GM12878 (cell line): ENCODE data around the gene SLC6A8. TPM values are rescaled to one million over a fixed set of nuclear protein-coding genes. Genes with fewer than 3 reads are reported as not detected.

Experiments
- ATAC-seq: fragments of 200-7000 bp; cut with Tn5 transposase; 3 replicates; pipeline ENCODE4 v1.9.1; 2020; ENCODE audit warnings: mild to moderate bottlenecking, moderate library complexity
- BruUV-seq: library from RNA; stranded (reverse); fragments of 400-500 nt; replicated peaks from 2 replicates; lab custom pipeline; 2021; lab: Mats Ljungman, UMichigan
- CTCF ChIA-PET: fragments of 300-600 bp; sonication (Branson Sonifier 250); formaldehyde crosslinking; extraction: SDS; loops from one replicate; lab custom pipeline; 2021; ENCODE audit warnings: inconsistent platforms; lab: Yijun Ruan, JAX
- POLR2A ChIA-PET: fragments of 350-600 bp; formaldehyde crosslinking; extraction: SDS; loops from one replicate; lab custom pipeline; 2021; ENCODE audit warnings: inconsistent platforms; lab: Charles Lee
- RAD21 ChIA-PET: fragments of 300-600 bp; sonication (Branson Sonifier 250); formaldehyde crosslinking; loops from one replicate; lab custom pipeline; 2023; ENCODE audit warnings: antibody characterized with exemption; ENCODE audit not compliant: unreplicated experiment; lab: Charles Lee
- SMC1A ChIA-PET: fragments of 300-600 bp; sonication (Branson Sonifier 250); formaldehyde crosslinking; loops from one replicate; lab custom pipeline; 2023; ENCODE audit not compliant: unreplicated experiment, uncharacterized antibody; lab: Charles Lee
- DNase-seq: peaks from one replicate; pipeline ENCODE4 v3.0.0-alpha.2; 2011; ENCODE audit warnings: low read depth, low spot score
- FAIRE-seq: peaks from 3 replicates; lab custom pipeline; 2011; peaks lifted over from hg19 to GRCh38; lab: Jason Lieb, UNC
- H2AFZ ChIP-seq: 2 replicates; pipeline ENCODE4 v1.6.0; 2011; ENCODE audit warnings: low read depth, low read length, control low read depth; ENCODE audit not compliant: control insufficient read depth
- H3K27ac ChIP-seq: 2 replicates; pipeline ENCODE4 v1.5.1; 2011; ENCODE audit warnings: control low read depth; ENCODE audit not compliant: control insufficient read depth, insufficient read depth
- H3K27me3 ChIP-seq, 2 experiments: replicated peaks in 1 of 2; 2 replicates each; pipeline versions ENCODE4 v1.6.0 to v1.6.1; 2011; ENCODE audit warnings: low read length in 1 of 2; ENCODE audit not compliant: control insufficient read depth in 2 of 2, insufficient read depth in 2 of 2
- H3K36me3 ChIP-seq, 2 experiments: 2 replicates each; pipeline ENCODE4 v1.5.1; 2011; ENCODE audit warnings: low read length in 1 of 2; ENCODE audit not compliant: control insufficient read depth in 2 of 2, insufficient read depth in 2 of 2
- H3K4me1 ChIP-seq: 2 replicates; pipeline ENCODE4 v1.6.1; 2011; ENCODE audit warnings: mild to moderate bottlenecking, low read length, moderate library complexity, mixed read lengths; ENCODE audit not compliant: control insufficient read depth, insufficient read depth
- H3K4me2 ChIP-seq: 2 replicates; pipeline ENCODE4 v1.6.0; 2011; ENCODE audit warnings: control low read depth; ENCODE audit not compliant: control insufficient read depth, insufficient read depth
- H3K4me3 ChIP-seq: fragments of 200-600 bp; sonication (generic); 2 replicates; pipeline ENCODE4 v1.5.1; 2016
- H3K79me2 ChIP-seq: 2 replicates; pipeline ENCODE4 v1.6.0; 2011; ENCODE audit warnings: low read length; ENCODE audit not compliant: control insufficient read depth, insufficient read depth
- H3K9ac ChIP-seq: 2 replicates; pipeline ENCODE4 v1.8.0; 2011; ENCODE audit warnings: low read length, control low read depth, mixed read lengths; ENCODE audit not compliant: control insufficient read depth, insufficient read depth
- H3K9me3 ChIP-seq: replicated peaks from 3 replicates; pipeline ENCODE4 v1.5.1; 2011; ENCODE audit warnings: mild to moderate bottlenecking, low read length; ENCODE audit not compliant: control insufficient read depth, insufficient read depth
- H4K20me1 ChIP-seq: 2 replicates; pipeline ENCODE4 v1.6.0; 2011; ENCODE audit not compliant: control insufficient read depth, insufficient read depth
- ATF2 ChIP-seq: IDR thresholded peaks from 2 replicates; pipeline ENCODE4 v1.6.1; 2012; ENCODE audit warnings: low read length, inconsistent platforms
- ATF7 ChIP-seq: fragments of 450-650 bp; IDR thresholded peaks from 2 replicates; pipeline ENCODE4 v1.6.1; 2016; ENCODE audit warnings: low read depth, mild to moderate bottlenecking
- CBFB ChIP-seq: IDR thresholded peaks from 2 replicates; pipeline ENCODE4 v1.6.1; 2016; ENCODE audit warnings: antibody characterized with exemption, low read depth
- CBX3 ChIP-seq: fragments of 200-600 bp; sonication (generic); IDR thresholded peaks from 2 replicates; pipeline ENCODE4 v1.6.1; 2016; ENCODE audit warnings: low read depth, borderline replicate concordance
- CBX5 ChIP-seq: sonication (generic); IDR thresholded peaks from 2 replicates; pipeline ENCODE4 v1.6.1; 2016; ENCODE audit warnings: low read depth, moderate library complexity, mild to moderate bottlenecking, inconsistent platforms
- CHD1 ChIP-seq: IDR thresholded peaks from 2 replicates; pipeline ENCODE4 v1.6.1; 2012; ENCODE audit warnings: low read depth, low read length, improper control_type of control experiment
- CREB1 ChIP-seq: IDR thresholded peaks from 2 replicates; pipeline ENCODE4 v1.6.1; 2012; ENCODE audit warnings: low read depth, mild to moderate bottlenecking, inconsistent platforms
- DPF2 ChIP-seq: fragments of 450-650 bp; IDR thresholded peaks from 2 replicates; pipeline ENCODE4 v1.6.1; 2017; ENCODE audit warnings: mild to moderate bottlenecking
- HCFC1 ChIP-seq: fragments of 150-350 bp; IDR thresholded peaks from 2 replicates; pipeline ENCODE4 v1.6.1; 2014; ENCODE audit warnings: low read length
- KLF5 ChIP-seq: fragments of 450-650 bp; IDR thresholded peaks from 2 replicates; pipeline ENCODE4 v1.6.1; 2014; ENCODE audit warnings: mild to moderate bottlenecking; ENCODE audit not compliant: partially characterized antibody
- MEF2A ChIP-seq: IDR thresholded peaks from 2 replicates; pipeline ENCODE4 v1.6.1; 2011; ENCODE audit warnings: low read depth, mild to moderate bottlenecking, low read length, moderate library complexity; ENCODE audit not compliant: insufficient read depth
- PKNOX1 ChIP-seq: fragments of 450-650 bp; IDR thresholded peaks from 2 replicates; pipeline ENCODE4 v1.6.1; 2016; ENCODE audit warnings: mild to moderate bottlenecking
- RELB ChIP-seq: fragments of 450-650 bp; IDR thresholded peaks from 2 replicates; pipeline ENCODE4 v1.6.1; 2017; ENCODE audit warnings: low read depth, mild to moderate bottlenecking, moderate library complexity
- RFX5 ChIP-seq: IDR thresholded peaks from 2 replicates; pipeline ENCODE4 v1.6.1; 2011; ENCODE audit warnings: low read depth, low read length, improper control_type of control experiment
- SUZ12 ChIP-seq: fragments of 200-600 bp; sonication (generic); IDR thresholded peaks from one replicate; pipeline ENCODE4 v1.6.1; 2018; ENCODE audit warnings: antibody characterized with exemption, mild to moderate bottlenecking; ENCODE audit not compliant: unreplicated experiment
- TARDBP ChIP-seq: IDR thresholded peaks from 2 replicates; pipeline ENCODE4 v1.6.1; 2016; ENCODE audit warnings: borderline replicate concordance
- WGBS: methylation state at CpG from one replicate; pipeline ENCODE4 v1.1.6; 2016; ENCODE audit warnings: low lambda C conversion rate; ENCODE audit not compliant: insufficient replicate concordance, insufficient coverage; ENCODE audit errors: missing lambda C conversion rate; 5-methylcytosine and 5-hydroxymethylcytosine counted together
- in situ Hi-C: fragments of 300-500 bp; cut with MboI; formaldehyde crosslinking; loops from 9 replicates; pipeline ENCODE4 v1.14.3; 2018; ENCODE audit warnings: mixed read lengths
- intact Hi-C: fragments of 100-400 bp; cut with micrococcal nuclease; formaldehyde crosslinking; loops from one replicate; pipeline ENCODE4 v1.14.2; 2022; ENCODE audit not compliant: unreplicated experiment
- polyA plus RNA-seq, 11 experiments: library from polyadenylated mRNA; depleted of rRNA in 4 of 11; unstranded in 6 of 11; stranded (reverse) in 5 of 11; fragments of >200 nt; fragmentation: Nextera tagmentation in 4 of 11; fragmentation: Illumina TruSeq in 1 of 11; extraction: Ambion mirVana in 4 of 11; extraction: Trizol in 1 of 11; gene quantifications; 1 replicate in 1 of 11; 2 replicates in 10 of 11; pipeline versions ENCODE4 v1.2.1 to v1.2.3, GENCODE V29; 2011 to 2016; ENCODE audit warnings: inconsistent platforms in 2 of 11, missing spikeins in 2 of 11, low read depth in 1 of 11
- total RNA-seq, 4 experiments: library from RNA; depleted of rRNA in 3 of 4; stranded (reverse); fragments of >200 nt in 3 of 4; fragmentation: Illumina TruSeq in 1 of 4; extraction: Trizol in 1 of 4; gene quantifications; 2 replicates each; pipeline versions ENCODE4 v1.2.1 to v1.2.3, GENCODE V29; 2013 to 2021

Gene SLC6A8
- total and polyA plus RNA-seq, 10 of the 15 experiments (the other 5 are each of a cell fraction or from before 2014, with no cell fraction given), result 0.01 to 0.72 (median 0.17) TPM; not detected in 6

DNA sequence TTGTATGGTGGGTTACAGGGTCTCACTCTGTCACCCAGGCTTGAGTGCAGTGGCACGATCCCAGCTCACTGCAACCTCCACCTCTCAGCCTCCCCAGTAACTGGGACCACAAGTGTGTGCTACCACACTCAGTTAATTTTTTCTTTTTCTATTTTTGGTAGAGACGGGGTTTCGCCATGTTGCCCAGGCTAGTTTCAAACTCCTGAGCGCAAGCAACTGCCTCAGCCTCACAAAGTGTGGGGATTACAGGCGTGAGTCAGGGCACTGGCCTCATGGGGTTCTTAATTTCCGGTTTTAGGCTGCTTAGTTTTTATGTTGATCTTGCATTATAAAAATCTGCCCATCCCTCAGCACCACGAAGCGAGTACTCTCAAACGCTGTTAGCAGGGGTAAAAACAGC is 29.7 kb downstream of the SLC6A8 start:
- ATAC-seq (no peak), FAIRE-seq (no peak), DNase-seq (no peak)
- in situ Hi-C loops (loop anchor here (10.0 kb wide), 1 partner anchor 113 kb away; no protein-coding TSS in a partner anchor), intact Hi-C loops (no loop called here)
- no peak overlapping the region for H3K27ac ChIP-seq
- ChIA-PET CTCF (no interaction called here), RAD21 (no interaction called here), POLR2A (no interaction called here), SMC1A (no interaction called here)
- no peaks in the 10 kb centered on the region for H4K20me1 ChIP-seq
- H3K9me3 ChIP-seq, result no peaks in the 10 kb centered on the region
- no peaks in the 10 kb centered on the region for H3K4me1 ChIP-seq
- H3K27me3 ChIP-seq, result no peaks in the 10 kb centered on the region
- no TSS peak for BruUV-seq
- peaks cover 5% of the 10 kb centered on the region for H3K79me2 ChIP-seq
- no peak overlapping the region for H3K9ac ChIP-seq
- H2AFZ ChIP-seq, result no peak overlapping the region
- H3K4me2 ChIP-seq, result no peak overlapping the region
- H3K36me3 ChIP-seq, result peaks cover 6 to 14% of the 10 kb centered on the region in 2 experiments
- TF ChIP-seq CBX5 (no peak), RFX5 (no peak), KLF5 (no peak), MEF2A (no peak), HCFC1 (no peak), ATF7 (no peak), DPF2 (no peak), CBFB (no peak), CREB1 (no peak), ATF2 (no peak), SUZ12 (no peak), TARDBP (no peak), PKNOX1 (no peak), RELB (no peak), CBX3 (no peak), CHD1 (no peak)
- no peak overlapping the region for H3K4me3 ChIP-seq
- WGBS, result 63% methylated on average over 9 of the region's 9 CpGs
